Neuronal stem cell (in vitro differentiated cells): ENCODE results near the gene GRID1.

ENCODE experiments used
- DNase-seq: peaks from one replicate; pipeline ENCODE4 v3.0.0-alpha.2; 2013; ENCODE audit warnings: low spot score
- H2AFZ ChIP-seq: one replicate; pipeline ENCODE4 v1.6.1; 2013; ENCODE audit warnings: mild to moderate bottlenecking, low read length, inconsistent platforms
- H2AK5ac ChIP-seq: 2 replicates; pipeline ENCODE4 v1.6.1; 2013; ENCODE audit warnings: low read depth, mild to moderate bottlenecking, inconsistent platforms, low read length, moderate library complexity, mixed read lengths
- H2BK120ac ChIP-seq: 2 replicates; pipeline ENCODE4 v1.6.1; 2013; ENCODE audit warnings: low read depth, mild to moderate bottlenecking, inconsistent platforms, low read length, moderate library complexity, mixed read lengths
- H2BK12ac ChIP-seq: one replicate; pipeline ENCODE4 v1.6.1; 2013; ENCODE audit warnings: low read length, inconsistent platforms
- H2BK15ac ChIP-seq: 2 replicates; pipeline ENCODE4 v1.6.1; 2013; ENCODE audit warnings: mild to moderate bottlenecking, low read length, inconsistent platforms, mixed read lengths
- H2BK5ac ChIP-seq: one replicate; pipeline ENCODE4 v1.6.1; 2013; ENCODE audit warnings: inconsistent platforms, mild to moderate bottlenecking, low read length, moderate library complexity
- H3K14ac ChIP-seq: one replicate; pipeline ENCODE4 v1.6.1; 2013; ENCODE audit warnings: low read length, inconsistent platforms
- H3K18ac ChIP-seq: 2 replicates; pipeline ENCODE4 v1.6.1; 2013; ENCODE audit warnings: low read length, inconsistent platforms
- H3K23ac ChIP-seq: 2 replicates; pipeline ENCODE4 v1.6.1; 2013; ENCODE audit warnings: low read depth, mild to moderate bottlenecking, mixed read lengths, low read length, inconsistent platforms; ENCODE audit not compliant: poor library complexity
- H3K27ac ChIP-seq: replicated peaks from 3 replicates; pipeline ENCODE4 v1.5.1; 2013; ENCODE audit warnings: low read length, inconsistent platforms
- H3K27me3 ChIP-seq, 3 experiments: 2 replicates each; pipeline ENCODE4 v1.6.1; 2013; ENCODE audit warnings: low read length in 3 of 3, mild to moderate bottlenecking in 2 of 3, inconsistent platforms in 1 of 3, low read depth in 1 of 3, mixed read lengths in 1 of 3, moderate library complexity in 1 of 3; ENCODE audit not compliant: control insufficient read depth in 3 of 3, insufficient read depth in 3 of 3
- H3K36me3 ChIP-seq, 2 donors: replicated peaks in 1 of 2; 2 replicates each; pipeline ENCODE4 v1.6.1; 2013; ENCODE audit warnings: low read length in 2 of 2; ENCODE audit not compliant: control insufficient read depth in 2 of 2, insufficient read depth in 2 of 2
- H3K4ac ChIP-seq: 2 replicates; pipeline ENCODE4 v1.6.1; 2013; ENCODE audit warnings: inconsistent platforms, mild to moderate bottlenecking, low read length, moderate library complexity
- H3K4me1 ChIP-seq, 2 donors: 1 replicate in 1 of 2; 2 replicates in 1 of 2; pipeline ENCODE4 v1.6.1; 2013; ENCODE audit warnings: low read length in 2 of 2, low read depth in 1 of 2; ENCODE audit not compliant: control insufficient read depth in 2 of 2, insufficient read depth in 1 of 2
- H3K4me2 ChIP-seq: one replicate; pipeline ENCODE4 v1.6.1; 2013; ENCODE audit warnings: mild to moderate bottlenecking, low read length, inconsistent platforms; ENCODE audit not compliant: insufficient read depth, poor library complexity, severe bottlenecking
- H3K4me3 ChIP-seq, 2 donors: 2 replicates each; pipeline ENCODE4 v1.5.1; 2013; ENCODE audit warnings: low read length in 2 of 2, mild to moderate bottlenecking in 2 of 2, inconsistent platforms in 1 of 2, moderate library complexity in 1 of 2
- H3K79me1 ChIP-seq: one replicate; pipeline ENCODE4 v1.6.1; 2013; ENCODE audit warnings: low read depth, mild to moderate bottlenecking, inconsistent platforms, low read length, moderate library complexity
- H3K9ac ChIP-seq: one replicate; pipeline ENCODE4 v1.6.1; 2013; ENCODE audit warnings: mild to moderate bottlenecking, low read depth, low read length, inconsistent platforms; ENCODE audit not compliant: poor library complexity
- H3K9me3 ChIP-seq, 2 donors: replicated peaks in 1 of 2; 2 replicates each; pipeline versions ENCODE3 to v1.6.1; 2013; ENCODE audit warnings: low read length in 2 of 2, mild to moderate bottlenecking in 2 of 2, inconsistent platforms in 1 of 2, low read depth in 1 of 2, mixed read lengths in 1 of 2, moderate library complexity in 1 of 2; ENCODE audit not compliant: control insufficient read depth in 2 of 2, insufficient read depth in 1 of 2
- H4K8ac ChIP-seq: one replicate; pipeline ENCODE4 v1.6.1; 2013; ENCODE audit warnings: low read depth, mild to moderate bottlenecking, inconsistent platforms, low read length, moderate library complexity
- H4K91ac ChIP-seq: one replicate; pipeline ENCODE4 v1.6.1; 2013; ENCODE audit warnings: low read length, low read depth, mild to moderate bottlenecking, inconsistent platforms; ENCODE audit not compliant: poor library complexity
- WGBS, 2 donors: extraction: QIAGEN DNeasy Blood & Tissue Kit; methylation state at CpG; one replicate each; pipeline ENCODE4 v1.1.7; 2013; ENCODE audit warnings: missing lambda C conversion rate in 2 of 2, mixed read lengths in 1 of 2; ENCODE audit not compliant: insufficient read length in 2 of 2, insufficient replicate concordance in 1 of 2; ENCODE audit errors: extremely low coverage in 2 of 2; 5-methylcytosine and 5-hydroxymethylcytosine counted together

Gene GRID1

GRCh38 chr10:85603151-85603940 lies 763.2 kb downstream of the GRID1 start:
- Histone ChIP-seq H3K27ac (no peak overlapping the region), H3K36me3 (no peaks in the 10 kb centered on the region), H3K9ac (no peak overlapping the region), H3K4me1 (peaks cover 0 to 1% of the 10 kb centered on the region in 2 donors), H3K4me2 (no peak overlapping the region), H3K9me3 (peaks cover 0 to 2% of the 10 kb centered on the region in 2 donors), H3K18ac (peak overlapping the region; percentile 32), H3K23ac (no peak overlapping the region), H2BK12ac (no peak overlapping the region), H2BK15ac (no peak overlapping the region), H2BK120ac (no peak overlapping the region), H4K91ac (no peak overlapping the region), H4K8ac (no peak overlapping the region), H3K4ac (no peak overlapping the region), H3K14ac (no peak overlapping the region), H3K4me3 (no peak overlapping the region), H3K79me1 (no peaks in the 10 kb centered on the region), H2AFZ (no peak overlapping the region), H2AK5ac (no peak overlapping the region), H2BK5ac (no peak overlapping the region), H3K27me3 (no peaks in the 10 kb centered on the region)
- no peak for DNase-seq
- no CpG with 5 or more reads among the region's 5 CpGs for WGBS, 2 donors

GRCh38 chr10:85602713-85603112 lies 763.9 kb downstream of the GRID1 start:
- no peak for DNase-seq
- H3K79me1 ChIP-seq: no peaks in the 10 kb centered on the region
- no peak overlapping the region for H3K27ac ChIP-seq
- H3K27me3 ChIP-seq: no peaks in the 10 kb centered on the region
- no peak overlapping the region for H3K4me3 ChIP-seq
- H3K4me2 ChIP-seq: no peak overlapping the region
- no peak overlapping the region for H3K9ac ChIP-seq
- H4K8ac ChIP-seq: no peak overlapping the region
- no peak overlapping the region for H3K4ac ChIP-seq
- H3K18ac ChIP-seq: no peak overlapping the region
- peaks cover 0 to 2% of the 10 kb centered on the region in 2 donors for H3K9me3 ChIP-seq
- H3K4me1 ChIP-seq: peaks cover 0 to 1% of the 10 kb centered on the region in 2 donors
- H4K91ac ChIP-seq: no peak overlapping the region
- no peak overlapping the region for H3K23ac ChIP-seq
- WGBS, 2 donors: no CpG with 5 or more reads among the region's 1 CpG
- no peak overlapping the region for H3K14ac ChIP-seq
- no peak overlapping the region for H2BK12ac ChIP-seq
- H2AK5ac ChIP-seq: no peak overlapping the region
- H2BK120ac ChIP-seq: no peak overlapping the region
- no peak overlapping the region for H2BK15ac ChIP-seq
- H2AFZ ChIP-seq: no peak overlapping the region
- no peaks in the 10 kb centered on the region for H3K36me3 ChIP-seq
- H2BK5ac ChIP-seq: no peak overlapping the region

- H3K79me1 ChIP-seq: no peaks in the 10 kb centered on the region
- no peak overlapping the region for H2AFZ ChIP-seq
- no peak overlapping the region for H3K4me2 ChIP-seq
- no peak overlapping the region for H2BK5ac ChIP-seq
- no peak overlapping the region for H2AK5ac ChIP-seq
- DNase-seq: no peak
- H3K4me1 ChIP-seq: peaks cover 0 to 2% of the 10 kb centered on the region in 2 donors
- H3K4ac ChIP-seq: no peak overlapping the region
- no peak overlapping the region for H3K14ac ChIP-seq
- no peaks in the 10 kb centered on the region for H3K36me3 ChIP-seq
- H4K8ac ChIP-seq: no peak overlapping the region
- H4K91ac ChIP-seq: no peak overlapping the region
- no peak overlapping the region for H3K27ac ChIP-seq
- peak overlapping the region; percentile 52 for H3K18ac ChIP-seq
- no peak overlapping the region for H3K4me3 ChIP-seq
- H2BK120ac ChIP-seq: no peak overlapping the region
- peak overlapping the region; percentile 82 for H3K23ac ChIP-seq
- H3K9me3 ChIP-seq: no peaks in the 10 kb centered on the region
- H2BK15ac ChIP-seq: no peak overlapping the region
- no peaks in the 10 kb centered on the region for H3K27me3 ChIP-seq
- no peak overlapping the region for H3K9ac ChIP-seq
- no peak overlapping the region for H2BK12ac ChIP-seq
- no CpG with 5 or more reads among the region's 18 CpGs for WGBS, 2 donors
These were observed 764.3 kb downstream of the GRID1 start for GRCh38 chr10:85602306-85602705.

- H3K23ac ChIP-seq: peak overlapping the region; percentile 27
- no peak overlapping the region for H2AK5ac ChIP-seq
- no peak overlapping the region for H4K91ac ChIP-seq
- no peaks in the 10 kb centered on the region for H3K79me1 ChIP-seq
- no peak overlapping the region for H2BK12ac ChIP-seq
- no CpG with 5 or more reads among the region's 9 CpGs for WGBS, 2 donors
- no peak overlapping the region for H3K4ac ChIP-seq
- no peaks in the 10 kb centered on the region for H3K27me3 ChIP-seq
- no peak for DNase-seq
- no peak overlapping the region for H4K8ac ChIP-seq
- no peak overlapping the region for H3K18ac ChIP-seq
- no peak overlapping the region for H2BK120ac ChIP-seq
- H3K14ac ChIP-seq: no peak overlapping the region
- no peak overlapping the region for H3K9ac ChIP-seq
- H3K4me1 ChIP-seq: peaks cover 0 to 3% of the 10 kb centered on the region in 2 donors
- no peaks in the 10 kb centered on the region for H3K36me3 ChIP-seq
- H3K27ac ChIP-seq: no peak overlapping the region
- H2BK5ac ChIP-seq: no peak overlapping the region
- no peak overlapping the region for H2AFZ ChIP-seq
- H2BK15ac ChIP-seq: no peak overlapping the region
- no peak overlapping the region for H3K4me2 ChIP-seq
- H3K4me3 ChIP-seq: no peak overlapping the region
- no peaks in the 10 kb centered on the region for H3K9me3 ChIP-seq
These were observed 765.1 kb downstream of the GRID1 start for GRCh38 chr10:85601526-85601925.
